GM21825 (cell line): ENCODE data around the gene KDM4B.

Source experiments
- ATAC-seq: cut with Tn5 transposase; IDR thresholded peaks from one replicate; pipeline ENCODE4 v1.9.1; 2021; ENCODE audit warnings: mild to moderate bottlenecking, moderate library complexity; ENCODE audit not compliant: unreplicated experiment

The KDM4B gene

GRCh38 chr19:5067678-5068077, 98.8 kb downstream of the KDM4B start:
- no peak for ATAC-seq

DNA sequence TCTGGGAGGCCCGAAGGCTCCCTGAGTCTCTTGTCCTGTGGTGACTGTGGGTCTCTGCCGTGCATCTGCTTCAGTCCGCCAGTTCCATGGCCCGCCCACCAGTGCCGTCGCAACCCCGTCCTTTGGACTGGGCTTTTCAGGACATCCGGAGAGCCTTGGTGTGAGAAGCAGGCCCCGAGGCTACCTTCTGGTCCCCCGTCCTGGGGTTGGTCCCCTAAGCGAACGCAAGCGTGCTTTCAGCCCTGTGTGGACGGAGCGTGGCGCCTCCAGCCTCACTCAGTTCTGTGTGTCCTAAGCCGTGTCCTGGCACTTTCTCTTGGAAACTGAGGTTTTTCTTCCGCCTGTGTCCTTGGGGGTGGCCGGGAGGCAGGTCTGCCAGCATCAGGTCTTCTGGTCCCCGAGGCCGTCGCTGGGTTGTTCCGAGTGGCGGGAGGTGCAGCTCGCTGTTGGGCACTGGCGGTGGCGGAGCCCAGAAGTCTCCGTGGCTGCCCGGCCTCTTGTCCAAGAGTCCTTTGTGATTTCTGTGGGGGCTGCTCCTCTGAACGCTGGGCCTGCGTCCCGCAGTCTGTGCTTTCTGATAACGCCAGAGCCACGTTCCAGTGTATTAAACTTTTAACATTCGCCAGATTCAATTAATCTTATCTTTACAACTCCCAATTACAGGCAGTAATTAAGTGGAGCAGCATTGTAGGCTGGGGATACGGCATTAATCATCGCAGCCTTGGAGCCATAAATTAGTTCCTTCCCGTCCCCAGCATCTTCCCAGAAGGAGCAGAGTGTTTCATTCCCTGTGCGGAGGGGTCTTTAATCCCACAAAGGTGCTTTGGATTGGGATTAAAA, 99.5 kb downstream of the KDM4B start:
- ATAC-seq = no peak

DNA sequence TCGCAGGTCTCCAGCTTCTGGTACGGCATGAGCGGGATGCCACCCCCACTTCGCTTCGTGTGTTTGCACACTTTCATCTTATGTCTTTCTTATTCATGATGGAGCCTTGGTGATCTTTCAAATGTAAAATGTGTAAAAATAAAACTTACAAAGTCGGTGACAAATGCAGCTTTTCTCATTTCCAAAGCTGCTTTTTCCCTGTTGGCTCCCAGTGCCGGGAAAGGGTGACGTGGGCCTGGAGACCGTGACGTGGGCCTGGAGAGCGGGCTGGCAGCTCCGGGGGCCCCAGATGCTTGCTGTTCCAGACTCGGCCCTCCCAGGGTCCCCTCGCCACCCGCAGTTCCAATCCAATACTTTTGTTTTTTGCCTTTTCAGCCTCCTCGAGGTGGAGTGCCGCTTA, 101.4 kb downstream of the KDM4B start:
- ATAC-seq = no peak

GRCh38 chr19:5070930-5071329, 102.0 kb downstream of the KDM4B start:
- no peak for ATAC-seq

DNA sequence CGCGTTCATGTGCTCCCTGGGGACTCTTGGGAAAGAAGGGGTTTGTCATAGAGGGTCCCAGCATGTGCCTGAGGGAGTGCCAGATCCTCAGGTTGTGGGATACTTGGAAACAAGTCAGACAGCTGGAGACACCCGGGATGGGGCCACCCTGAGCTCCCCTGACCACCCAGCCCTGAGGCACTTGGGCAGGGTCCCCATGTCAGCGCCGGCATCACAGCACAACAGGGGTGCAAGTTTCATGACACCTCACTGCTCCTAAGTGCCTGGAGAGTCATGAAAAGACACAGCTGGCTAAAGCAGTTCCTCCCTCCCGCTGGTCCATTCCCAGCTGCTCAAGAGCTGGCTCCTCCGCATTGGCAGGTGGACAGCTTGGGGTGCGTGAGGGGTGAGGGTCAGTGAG, 102.7 kb downstream of the KDM4B start:
- no peak for ATAC-seq

DNA sequence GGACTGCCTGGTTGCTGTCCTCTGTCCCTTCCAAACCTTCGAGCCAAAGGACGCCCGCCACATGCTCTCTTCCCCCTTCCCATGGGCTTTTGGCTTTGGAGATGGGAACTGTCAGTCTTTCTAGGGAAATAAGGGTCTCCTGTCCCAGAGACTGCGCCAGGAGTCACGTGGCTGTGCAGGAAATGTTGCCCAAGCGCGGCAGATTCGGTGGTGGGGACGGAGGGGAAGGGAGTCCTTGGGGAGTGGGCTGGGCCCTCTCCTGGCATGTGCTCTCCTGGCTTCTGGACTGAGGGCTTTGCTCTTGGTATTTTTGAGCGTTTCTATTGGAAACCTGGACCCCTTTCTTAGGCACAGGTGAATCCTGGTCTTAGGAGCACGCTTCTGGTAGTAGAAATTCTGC, 103.2 kb downstream of the KDM4B start:
- ATAC-seq = no peak

- no peak for ATAC-seq
Measured at GRCh38 chr19:5073153-5073844, 104.4 kb downstream of the KDM4B start.

- ATAC-seq = no peak
Measured at GRCh38 chr19:5074407-5074806, 105.5 kb downstream of the KDM4B start.

DNA sequence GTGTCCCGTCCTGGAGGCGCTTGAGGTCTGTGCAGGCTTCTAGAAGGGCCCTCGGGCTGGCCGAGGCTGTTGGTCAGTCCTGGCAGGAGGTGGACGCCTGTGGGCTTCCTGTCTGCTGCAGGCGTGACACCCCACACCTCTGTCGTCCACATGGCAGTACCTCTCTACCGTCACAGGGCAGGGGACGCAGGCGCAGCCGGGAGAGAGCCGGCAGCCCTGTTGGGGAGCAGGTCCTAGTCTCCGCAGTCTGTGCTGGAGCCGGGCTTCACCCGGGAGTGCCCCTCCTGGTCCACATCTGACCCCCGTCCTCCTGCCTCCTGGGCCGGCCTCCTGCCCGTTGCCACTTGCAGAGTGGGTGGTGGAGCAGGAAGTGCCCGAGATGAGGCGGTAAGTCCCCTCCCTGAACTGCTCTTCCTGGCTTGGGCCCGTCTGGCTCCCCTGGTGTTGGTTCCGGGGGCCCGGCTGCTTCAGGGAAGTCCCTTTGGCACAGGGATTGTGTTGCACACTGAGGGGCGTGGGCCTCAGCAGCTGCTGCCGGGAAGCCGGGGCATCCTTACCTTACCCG, 106.0 kb downstream of the KDM4B start:
- ATAC-seq = no peak

DNA sequence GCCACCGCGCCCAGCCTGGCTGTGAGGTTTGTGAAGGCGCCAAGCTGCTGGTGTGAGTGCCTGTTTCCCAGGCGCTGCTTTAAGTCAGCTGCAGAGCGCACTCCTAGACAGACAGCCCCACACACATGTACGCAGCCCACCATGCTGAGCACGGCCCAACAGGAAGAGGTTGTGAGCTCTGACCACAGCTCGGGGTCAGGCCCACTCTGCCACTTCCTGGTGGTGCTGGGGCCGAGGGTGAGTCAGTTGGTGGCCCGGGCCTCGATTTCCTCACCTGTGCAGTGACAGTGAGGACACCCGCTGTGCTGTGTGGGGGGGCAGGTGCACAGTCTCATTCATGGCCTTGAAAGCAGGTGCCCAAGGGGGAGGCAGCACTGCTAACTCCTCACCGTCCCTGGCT, 106.7 kb downstream of the KDM4B start:
- no peak for ATAC-seq

GRCh38 chr19:5076440-5077208, 107.7 kb downstream of the KDM4B start:
- no peak for ATAC-seq

GRCh38 chr19:5077209-5077515, 108.2 kb downstream of the KDM4B start:
- ATAC-seq = no peak

DNA sequence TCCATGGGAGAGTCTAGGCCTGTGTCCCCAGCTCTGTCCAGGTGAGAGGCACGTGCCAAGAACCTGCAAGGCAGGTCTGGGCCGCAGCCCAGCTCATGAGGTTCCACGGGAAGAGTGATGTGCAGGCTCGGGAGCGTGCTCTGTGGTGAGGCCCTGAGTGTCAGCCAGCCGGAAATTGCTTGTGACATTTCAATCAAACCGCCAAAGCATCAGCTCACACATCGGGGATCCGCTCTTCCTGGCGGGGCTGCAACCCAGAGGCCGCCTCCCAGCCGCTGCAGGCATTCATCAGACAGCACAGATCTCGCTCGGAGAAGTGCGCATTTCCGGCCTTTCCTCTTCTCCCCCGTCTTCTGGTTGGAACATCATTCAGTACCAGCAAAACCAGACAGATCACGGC, 109.3 kb downstream of the KDM4B start:
- ATAC-seq = no peak

- ATAC-seq = no peak
Measured at GRCh38 chr19:5078666-5079065, 109.8 kb downstream of the KDM4B start.

GRCh38 chr19:5079071-5079774, 110.3 kb downstream of the KDM4B start:
- no peak for ATAC-seq

DNA sequence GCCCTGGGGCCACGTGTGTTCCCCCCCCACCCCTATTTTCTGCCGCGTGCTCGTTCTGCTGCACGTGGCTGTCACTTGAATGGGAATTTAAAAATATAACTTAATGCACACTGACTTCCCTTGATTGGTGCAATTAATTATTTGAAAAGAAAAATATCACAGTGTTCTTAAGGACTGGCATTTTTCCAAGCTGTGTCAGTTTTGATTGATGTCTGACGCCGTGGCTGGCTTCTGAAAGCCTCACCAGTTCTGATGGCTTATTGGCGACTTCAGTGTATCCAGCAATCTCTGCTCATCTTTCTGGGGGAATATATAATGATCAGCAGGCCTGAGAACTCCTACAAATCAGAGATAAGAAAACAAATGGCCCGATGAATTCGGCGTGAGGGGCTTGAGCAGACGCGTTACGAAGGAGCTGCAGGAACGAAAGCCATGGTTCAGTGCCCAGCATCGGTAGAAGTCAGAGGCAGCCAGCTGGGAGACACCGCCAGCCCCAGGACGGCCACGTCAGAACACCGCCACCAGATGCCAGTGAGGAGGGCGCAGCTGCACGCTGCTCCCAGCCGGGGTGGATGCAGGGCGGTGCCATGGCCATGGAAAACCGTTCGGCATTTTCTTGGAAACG, 111.2 kb downstream of the KDM4B start:
- ATAC-seq = no peak

- ATAC-seq = no peak
Measured at GRCh38 chr19:5080809-5081208, 111.9 kb downstream of the KDM4B start.

GRCh38 chr19:5081443-5082161, 112.7 kb downstream of the KDM4B start:
- no peak for ATAC-seq

DNA sequence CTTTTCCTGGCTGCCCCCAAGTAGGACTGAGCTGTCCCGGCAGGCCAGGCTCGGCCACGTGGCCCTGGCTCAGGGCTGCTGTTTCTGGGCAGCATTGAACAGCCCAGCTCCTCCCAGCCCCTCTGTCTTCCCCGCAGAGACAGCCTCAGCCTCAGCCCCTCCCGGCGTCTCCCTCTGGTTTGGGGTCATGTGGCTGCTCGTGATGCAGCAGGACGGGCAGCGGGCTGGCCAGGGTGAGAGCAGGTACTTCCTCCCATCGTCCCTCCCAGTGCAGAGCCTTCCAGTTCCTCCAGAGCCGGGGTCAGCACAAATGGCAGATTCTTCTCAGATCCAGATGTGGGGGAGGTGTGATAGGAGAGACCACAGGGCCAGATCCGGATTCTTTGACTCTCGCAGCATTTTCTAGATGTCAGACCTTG, 114.6 kb downstream of the KDM4B start:
- ATAC-seq = no peak

DNA sequence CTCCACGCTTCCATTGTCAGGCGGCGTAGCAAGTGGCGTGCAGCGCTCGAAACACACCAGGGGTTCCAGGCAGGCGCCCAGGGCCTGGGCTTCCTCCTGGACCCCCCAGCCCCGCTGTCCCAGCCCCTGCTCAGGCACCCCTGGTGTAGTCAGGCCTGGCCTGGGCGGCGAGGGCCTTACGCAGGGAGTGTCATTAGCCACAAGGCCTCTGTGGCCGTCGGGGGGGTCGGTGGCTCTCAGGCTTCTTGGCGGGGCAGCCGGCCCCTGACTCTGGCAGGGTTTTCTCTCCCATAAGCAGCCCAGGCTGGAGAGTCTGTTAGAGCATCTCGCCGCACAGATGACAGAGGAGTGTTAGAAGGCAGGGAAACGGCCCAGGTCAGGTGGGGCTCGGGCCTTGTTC, 116.7 kb downstream of the KDM4B start:
- no peak for ATAC-seq
